Activated naive CD8-positive, alpha-beta T cell treated with anti-CD3 and anti-CD28 coated beads, Interleukin-2, amount 50 U/mL, for 16 hours (primary cell): ENCODE measurements around the gene RFC3.
"Not testable (repeated sequence)": the region's sequence is repeated elsewhere in the genome, so short reads cannot be mapped to it uniquely, and the experiment has no call there.

Experiments
- DNase-seq: peaks from one replicate; pipeline ENCODE4 v3.0.0-alpha.2; 2020; ENCODE audit warnings: low read depth, low spot score

RFC3 gene

GRCh38 chr13:33806470-33807248, 11.3 kb upstream of the RFC3 start:
- no peak for DNase-seq

GRCh38 chr13:33812829-33813228, 5.1 kb upstream of the RFC3 start:
- DNase-seq = not testable (repeated sequence)

GRCh38 chr13:33815011-33815550, 2.9 kb upstream of the RFC3 start:
- no peak for DNase-seq

GRCh38 chr13:33816912-33817311, 1.0 kb upstream of the RFC3 start:
- DNase-seq = no peak

DNA sequence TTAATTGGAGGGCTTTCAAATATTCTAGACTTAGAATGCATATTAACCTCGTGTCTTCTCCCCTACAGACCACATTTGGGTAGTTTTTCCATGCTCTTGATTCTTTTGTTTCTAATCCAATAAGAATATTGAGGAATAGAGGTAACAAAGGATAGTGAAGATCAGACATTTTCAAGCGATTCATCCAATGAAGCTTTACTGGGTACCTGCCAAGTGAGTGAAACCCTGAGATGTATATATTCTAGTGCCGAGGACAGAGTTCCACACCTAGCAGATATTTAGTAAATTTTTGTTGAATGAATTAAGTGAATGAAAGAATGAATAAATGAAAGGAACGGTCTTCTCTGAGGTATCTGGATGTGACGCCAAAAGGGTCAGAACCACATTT, 442 bp upstream of the RFC3 start:
- no peak for DNase-seq

DNA sequence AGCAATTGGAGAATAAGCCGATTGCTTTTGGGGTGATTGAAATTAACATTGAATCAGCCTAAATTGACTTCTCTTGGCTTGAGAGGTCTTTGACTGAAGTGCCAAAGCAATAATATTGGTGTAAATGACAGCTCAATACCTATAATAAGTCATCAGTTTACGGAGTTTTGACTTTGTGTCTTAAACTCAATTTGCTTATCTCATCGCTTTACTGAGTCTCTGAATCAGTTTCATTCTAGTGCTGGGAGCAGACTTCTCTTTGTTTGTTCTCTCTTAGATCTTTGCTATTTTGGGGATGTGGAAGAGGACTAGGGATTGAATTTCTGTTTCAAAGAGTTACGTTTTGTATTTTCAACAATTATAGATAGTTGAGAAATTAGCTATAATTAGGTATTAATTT, 7.1 kb downstream of the RFC3 start:
- no peak for DNase-seq

DNA sequence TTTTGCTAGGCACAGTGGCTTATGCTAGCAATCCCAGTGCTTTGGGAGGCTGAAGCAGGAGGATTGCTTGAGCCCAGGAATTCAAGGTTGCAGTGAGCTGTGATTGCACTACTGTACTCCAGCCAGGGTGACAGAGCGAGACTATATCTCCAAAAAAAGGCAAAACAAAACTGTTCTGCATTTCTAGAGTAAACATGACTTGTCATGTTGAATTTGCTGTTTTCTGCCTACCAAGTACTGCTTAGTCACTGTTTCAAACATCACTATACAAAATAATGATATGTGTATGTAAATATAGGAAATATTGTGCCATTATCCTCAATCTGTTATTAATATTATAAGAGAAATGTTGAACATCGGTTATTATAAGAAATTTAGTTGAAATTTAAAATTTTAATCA, 9.2 kb downstream of the RFC3 start:
- DNase-seq = no peak

DNA sequence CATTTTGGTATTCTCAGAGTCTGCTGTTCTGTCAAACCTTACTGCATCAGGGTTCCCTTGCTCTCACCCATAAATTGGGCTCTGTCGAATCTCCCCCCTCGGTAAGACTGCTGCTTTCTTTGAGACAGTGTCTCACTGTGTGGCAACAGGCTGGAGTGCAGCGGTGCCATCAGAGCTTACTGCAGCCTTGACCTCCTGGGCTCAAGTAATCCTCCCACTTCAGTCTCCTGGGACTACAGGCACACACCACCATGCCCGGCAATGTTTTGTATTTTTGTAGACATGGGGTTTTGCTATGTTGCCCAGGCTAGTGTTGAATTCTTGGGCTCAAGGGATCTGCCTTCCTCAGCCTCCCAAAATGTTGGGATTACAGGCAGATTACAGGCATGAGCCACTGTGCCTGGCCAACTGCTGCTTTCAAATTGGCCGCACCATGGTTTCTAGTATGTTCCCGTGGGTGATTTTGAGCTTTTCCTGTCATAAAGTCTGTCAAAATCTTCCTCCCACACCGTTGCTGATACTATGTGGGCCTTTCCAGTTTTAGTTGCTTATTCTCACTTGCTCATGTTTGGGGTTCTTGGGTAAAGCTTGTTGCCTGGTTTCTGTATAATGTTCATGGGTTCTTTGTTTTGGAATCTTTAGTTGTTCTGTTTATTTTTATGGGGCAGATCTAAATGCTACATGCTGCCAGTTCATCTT, 10.6 kb downstream of the RFC3 start:
- no peak for DNase-seq

- no peak for DNase-seq
These were observed 14.9 kb downstream of the RFC3 start for GRCh38 chr13:33832872-33833271.

DNA sequence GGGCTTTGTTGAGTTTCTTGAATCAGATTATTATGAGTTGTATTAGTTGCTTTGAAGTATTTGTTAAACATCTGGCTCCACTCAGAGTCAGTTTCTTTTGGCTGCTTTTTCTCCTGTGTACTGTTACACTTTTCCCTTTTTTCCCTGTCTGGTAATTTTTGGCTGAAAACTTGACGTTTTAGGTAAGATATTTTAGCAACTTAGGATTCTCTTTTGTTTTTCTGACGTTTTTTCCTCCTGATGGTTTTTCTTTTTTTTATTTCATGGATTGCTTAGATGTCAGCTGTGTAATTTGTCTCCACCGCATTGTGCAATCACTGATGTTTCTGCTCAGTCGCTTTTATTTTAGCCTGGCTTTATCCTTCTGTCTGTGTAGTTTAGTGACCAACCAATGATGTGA, 20.7 kb downstream of the RFC3 start:
- DNase-seq = no peak

- no peak for DNase-seq
These were observed 22.5 kb downstream of the RFC3 start for GRCh38 chr13:33840402-33840801.

DNA sequence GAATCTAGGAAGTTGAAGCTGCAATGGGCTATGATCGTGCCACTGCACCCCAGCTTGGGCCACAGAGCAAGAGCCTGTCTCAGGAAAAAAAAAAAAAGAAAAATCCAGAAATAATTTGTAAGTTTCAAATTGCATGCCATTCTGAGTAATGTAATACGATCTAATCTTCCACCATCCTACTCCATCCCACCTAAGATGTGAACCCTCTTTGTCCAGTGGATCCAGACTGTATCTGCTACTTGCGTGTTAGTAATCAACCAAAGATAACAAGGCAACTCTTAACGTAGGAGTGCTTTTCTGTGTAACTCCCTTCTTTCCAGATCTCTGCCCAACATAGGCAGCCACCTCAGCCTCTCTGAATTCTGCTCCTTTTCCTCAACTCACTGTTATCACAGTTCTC, 24.3 kb downstream of the RFC3 start:
- DNase-seq = no peak

DNA sequence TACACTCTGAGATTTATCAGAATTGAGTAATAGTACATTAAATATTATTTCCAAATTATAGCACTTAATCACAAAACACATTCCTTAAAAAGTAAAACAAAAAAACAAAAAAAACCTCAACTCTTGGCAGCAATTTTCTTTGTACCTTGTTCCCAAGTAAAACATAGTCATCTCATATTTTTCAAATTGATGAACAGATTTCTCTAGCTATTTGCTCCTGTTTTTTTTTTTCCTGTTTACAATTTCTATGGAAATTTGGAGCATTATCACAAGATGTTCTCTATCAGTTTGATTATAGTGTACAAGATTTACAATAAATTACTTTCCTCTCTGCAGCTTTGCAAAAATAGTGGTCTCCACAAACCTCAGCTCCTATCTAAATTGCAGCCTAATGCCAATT, 25.0 kb downstream of the RFC3 start:
- no peak for DNase-seq

GRCh38 chr13:33845572-33846302, 27.8 kb downstream of the RFC3 start:
- DNase-seq = no peak

DNA sequence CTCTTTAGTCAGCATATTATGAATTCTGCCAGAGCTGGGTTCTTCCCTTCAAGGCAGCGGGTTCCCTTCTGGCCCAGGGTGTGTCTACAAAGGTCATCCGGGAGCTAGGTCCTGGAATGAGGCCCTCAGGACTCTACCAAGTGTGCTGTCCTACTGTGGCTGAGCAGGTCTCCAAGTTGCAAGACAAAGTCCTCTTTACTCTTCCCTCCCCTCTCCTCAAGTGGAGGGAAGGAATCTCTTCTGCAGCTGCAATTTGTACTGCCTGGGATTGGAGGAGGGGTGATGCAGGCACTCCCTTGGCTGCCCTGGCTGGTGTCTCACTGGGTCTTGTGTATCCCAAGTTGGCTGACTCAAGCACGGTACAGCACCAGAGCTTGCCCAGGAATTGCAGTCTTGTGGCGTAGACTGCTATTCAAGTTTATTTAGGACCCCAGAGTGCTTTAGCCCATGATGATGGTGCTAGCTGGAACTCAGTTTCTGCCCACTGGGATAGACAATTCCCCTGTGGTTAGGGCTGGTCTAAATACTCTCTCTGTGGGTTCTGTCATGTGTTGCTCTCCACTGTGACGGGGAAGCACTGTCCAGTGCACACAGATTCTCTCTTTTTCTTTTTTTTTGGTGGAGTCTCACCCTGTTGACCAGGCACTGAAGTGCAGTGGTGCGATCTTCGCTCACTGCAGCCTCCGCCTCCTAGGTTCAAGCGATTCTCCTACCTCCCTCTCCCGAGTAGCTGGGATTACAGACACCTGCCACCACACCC, 28.5 kb downstream of the RFC3 start:
- no peak for DNase-seq

DNA sequence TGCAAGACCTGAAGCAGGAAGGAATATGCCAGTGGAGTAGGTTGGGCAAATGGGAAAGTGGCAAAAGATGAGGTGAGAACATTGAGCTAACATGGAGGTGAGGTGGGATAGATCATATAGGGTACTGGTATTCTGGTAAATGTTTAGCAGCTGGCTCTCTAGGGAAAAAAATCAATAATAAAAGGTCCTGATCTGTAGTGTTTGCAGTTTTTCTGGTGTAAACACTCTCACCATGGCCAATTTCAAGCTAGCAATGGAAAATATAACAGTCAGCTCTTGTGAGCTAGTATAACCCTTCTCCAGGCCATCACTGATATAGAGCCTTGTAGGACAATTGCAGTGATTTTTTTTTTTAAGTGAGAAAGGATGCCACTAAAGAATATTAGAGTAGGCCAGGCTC, 31.3 kb downstream of the RFC3 start:
- DNase-seq = no peak

DNA sequence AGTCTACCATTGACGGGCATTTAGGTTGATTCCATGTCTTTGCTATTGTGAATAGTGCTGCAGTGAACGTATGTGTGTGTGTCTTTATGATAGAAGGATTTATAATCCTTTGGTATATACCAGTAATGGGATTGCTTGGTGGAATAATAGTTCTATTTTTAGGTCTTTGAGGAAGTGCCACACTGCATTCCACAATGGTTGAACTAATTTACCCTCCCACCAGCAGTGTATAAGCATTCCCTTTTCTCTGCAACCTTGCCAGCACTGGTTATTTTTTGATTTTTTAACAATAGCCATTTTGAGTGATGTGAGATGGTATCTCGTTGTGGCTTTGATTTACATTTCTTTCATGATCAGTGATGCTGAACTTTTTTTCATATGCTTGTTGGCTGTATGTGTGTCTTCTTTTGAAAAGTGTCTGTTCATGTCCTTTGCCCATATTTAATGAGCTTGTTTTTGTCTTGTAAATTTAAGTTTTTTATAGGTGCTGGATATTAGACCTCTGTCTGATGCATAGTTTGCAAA, 37.5 kb downstream of the RFC3 start:
- DNase-seq = no peak

DNA sequence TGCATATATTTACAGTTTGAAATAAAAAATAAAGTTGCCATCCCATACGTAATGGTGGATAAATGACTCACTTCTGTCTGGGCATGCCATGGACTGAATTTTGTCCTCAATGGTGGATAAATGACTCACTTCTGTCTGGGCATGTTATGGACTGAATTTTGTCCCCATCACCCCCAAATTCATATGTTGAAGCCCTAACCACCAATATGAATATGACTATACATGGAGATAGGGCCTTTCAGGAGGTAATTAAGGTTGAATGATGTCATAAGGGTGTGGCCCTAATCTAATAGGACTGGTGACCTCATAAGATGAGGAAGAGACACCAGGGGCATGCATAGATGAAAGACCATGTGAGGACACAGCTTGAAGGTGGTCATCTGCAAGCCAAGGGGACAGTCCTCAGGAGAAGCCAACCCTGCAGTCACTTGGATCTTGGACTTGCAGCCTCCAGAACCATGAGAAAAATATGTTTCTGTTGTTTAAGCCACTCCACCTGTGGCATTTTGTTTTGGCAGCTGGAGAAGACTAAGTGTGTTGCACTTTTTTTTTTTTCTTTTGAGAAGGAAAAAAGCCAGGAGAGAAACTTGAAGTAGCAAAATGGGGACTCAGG, 41.8 kb downstream of the RFC3 start:
- DNase-seq = no peak

GRCh38 chr13:33860526-33860925, 42.6 kb downstream of the RFC3 start:
- DNase-seq = no peak

DNA sequence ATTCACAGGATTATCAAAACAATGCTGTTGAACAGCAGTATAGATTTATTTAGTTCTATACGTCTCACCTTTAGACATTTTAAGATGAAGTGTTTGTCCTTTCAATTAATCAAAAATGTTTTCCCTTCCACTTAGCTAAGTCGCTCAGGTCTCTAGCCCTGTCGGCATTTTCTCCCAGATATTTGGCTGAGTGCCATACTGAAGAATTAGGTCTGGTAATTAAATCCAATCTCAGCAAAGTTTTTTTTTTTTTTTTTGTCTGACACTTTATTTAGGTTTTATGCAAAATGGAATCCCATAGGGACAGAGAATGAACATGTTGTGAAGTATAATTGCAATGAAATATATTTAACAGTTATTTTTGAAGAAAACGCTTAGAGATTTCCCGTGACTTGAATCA, 44.1 kb downstream of the RFC3 start:
- DNase-seq = no peak

DNA sequence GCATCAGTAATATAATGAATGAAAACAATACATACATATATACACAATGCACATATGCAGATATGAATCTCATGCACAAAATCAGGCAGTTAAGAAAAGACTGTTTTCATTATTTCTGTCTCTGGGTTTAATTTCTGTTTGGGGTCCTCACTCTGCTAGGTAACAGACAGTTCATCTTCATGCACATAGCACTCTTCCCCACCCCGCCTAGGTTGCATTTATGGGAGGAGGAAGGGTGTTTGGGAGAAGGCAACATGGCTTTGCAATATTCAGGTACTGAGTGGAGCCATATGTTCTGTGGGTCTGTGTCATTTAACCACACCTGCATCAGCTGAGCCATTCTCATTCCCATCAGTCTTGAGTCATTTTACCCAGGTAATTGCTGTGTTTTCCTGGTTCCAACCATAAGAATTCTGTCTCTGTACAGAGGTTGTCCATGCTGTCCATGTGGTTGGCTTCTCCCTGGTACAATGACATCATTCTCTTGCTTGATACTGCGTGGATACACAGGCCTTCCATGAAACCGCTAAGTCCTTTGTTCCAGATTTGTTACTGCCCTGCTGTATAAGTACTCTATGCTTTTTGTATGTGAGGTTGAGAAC, 45.3 kb downstream of the RFC3 start:
- no peak for DNase-seq
